Upper lobe of left lung (tissue), 6 donors: ENCODE measurements around the gene ZBTB24. TPM values are rescaled to one million over a fixed set of nuclear protein-coding genes. Genes with fewer than 3 reads are reported as not detected.

Experiments used
- ATAC-seq, 2 donors: fragments of 200-7000 bp; cut with Tn5 transposase; one replicate each; pipeline ENCODE4 v1.9.1; 2022; ENCODE audit warnings: mild to moderate bottlenecking in 2 of 2, moderate library complexity in 2 of 2; ENCODE audit not compliant: low FRiP score in 2 of 2
- DNase-seq, 2 donors: peaks; one replicate each; pipeline ENCODE4 v3.0.0-alpha.2; 2019 to 2020
- H3K27ac ChIP-seq, 4 donors: fragments of 200-600 bp; sonication (generic); one replicate each; pipeline ENCODE4 v1.5.1; 2016 to 2019
- H3K27me3 ChIP-seq, 4 donors: fragments of 200-600 bp; sonication (generic); one replicate each; pipeline ENCODE4 v1.5.1; 2017 to 2019
- H3K36me3 ChIP-seq, 4 donors: fragments of 200-600 bp; sonication (generic); one replicate each; pipeline ENCODE4 v1.5.1; 2016 to 2019
- H3K4me1 ChIP-seq, 4 donors: fragments of 200-600 bp; sonication (generic); one replicate each; pipeline ENCODE4 v1.5.1; 2018 to 2019
- H3K4me3 ChIP-seq, 4 donors: fragments of 200-600 bp; sonication (generic); one replicate each; pipeline ENCODE4 v1.5.1; 2017 to 2019; ENCODE audit warnings: mild to moderate bottlenecking in 2 of 4, moderate library complexity in 1 of 4
- H3K9me3 ChIP-seq, 4 donors: fragments of 200-600 bp; sonication (generic); one replicate each; pipeline ENCODE4 v1.5.1; 2018 to 2019
- CTCF ChIP-seq, 6 experiments: fragments of 450-650 bp in 4 of 6; fragments of 200-600 bp in 2 of 6; sonication (generic) in 2 of 6; IDR thresholded peaks; one replicate each; pipeline ENCODE4 v1.5.1; 2016 to 2019; ENCODE audit warnings: antibody characterized with exemption in 6 of 6
- EP300 ChIP-seq, 4 donors: sonication (generic); formaldehyde crosslinking; IDR thresholded peaks; one replicate each; pipeline ENCODE4 v1.5.1; 2017; ENCODE audit warnings: antibody characterized with exemption in 4 of 4, control low read depth in 2 of 4
- POLR2A ChIP-seq, 4 donors: fragments of 450-650 bp; IDR thresholded peaks; one replicate each; pipeline ENCODE4 v1.5.1; 2016 to 2017; ENCODE audit warnings: antibody characterized with exemption in 4 of 4, mild to moderate bottlenecking in 2 of 4
- POLR2AphosphoS5 ChIP-seq, 2 donors: sonication (generic); formaldehyde crosslinking; IDR thresholded peaks; one replicate each; pipeline ENCODE4 v1.5.1; 2017; ENCODE audit warnings: antibody characterized with exemption in 2 of 2
- WGBS, 2 donors: methylation state at CpG; one replicate each; pipeline ENCODE4 v1.1.5; 2017 to 2018; 5-methylcytosine and 5-hydroxymethylcytosine counted together
- total RNA-seq, 6 donors: library from RNA; depleted of rRNA in 4 of 6; stranded (reverse); fragments of >200 nt in 4 of 6; gene quantifications; one replicate each; pipeline versions ENCODE4 v1.1.0 to v1.2.1, GENCODE V29; 2016 to 2021
- donor health status: DM: no; HTN: no; CAD: no; lungs with moderate emphysema.
- donor health status: DM: no; HTN: yes; CAD: no; lungs with severe emphysema.

The ZBTB24 gene
- total RNA-seq, 6 donors from 2014 or later = 5.1 to 14.9 (median 9.7) TPM

GRCh38 chr6:109472132-109472995 lies 10.7 kb downstream of the ZBTB24 start:
- ATAC-seq (no peak), DNase-seq (no peak)
- TF ChIP-seq EP300 (IDR thresholded peaks at IDR 0.05) (no peak), POLR2A (IDR thresholded peaks at IDR 0.05) (no peak), POLR2AphosphoS5 (IDR thresholded peaks at IDR 0.05) (no peak)
- 94 to 95% methylated on average over 9 of the region's 9 CpGs for WGBS, 2 donors
- Histone ChIP-seq H3K36me3 (peaks cover 6 to 89% (median 71%) of the 10 kb centered on the region in 4 donors), H3K4me3 (no peak overlapping the region), H3K27me3 (no peaks in the 10 kb centered on the region), H3K27ac (no peak overlapping the region), H3K4me1 (peaks cover 0 to 13% (median 2%) of the 10 kb centered on the region in 4 donors), H3K9me3 (no peaks in the 10 kb centered on the region)

GRCh38 chr6:109471105-109471810 lies 11.8 kb downstream of the ZBTB24 start:
- Histone ChIP-seq H3K27ac (no peak overlapping the region), H3K9me3 (no peaks in the 10 kb centered on the region), H3K4me3 (no peak overlapping the region), H3K4me1 (peaks cover 0 to 10% (median 2%) of the 10 kb centered on the region in 4 donors), H3K27me3 (no peaks in the 10 kb centered on the region), H3K36me3 (peaks cover 6 to 96% (median 73%) of the 10 kb centered on the region in 4 donors)
- DNase-seq = no peak
- no peak for ATAC-seq
- TF ChIP-seq POLR2A (IDR thresholded peaks at IDR 0.05) (no peak), EP300 (IDR thresholded peaks at IDR 0.05) (no peak), POLR2AphosphoS5 (IDR thresholded peaks at IDR 0.05) (no peak)
- WGBS, 2 donors = 90 to 94% methylated on average over 5 of the region's 5 CpGs

GRCh38 chr6:109469591-109470189 lies 13.3 kb downstream of the ZBTB24 start:
- Histone ChIP-seq H3K36me3 (peaks cover 6 to 96% (median 69%) of the 10 kb centered on the region in 4 donors), H3K4me3 (no peak overlapping the region), H3K27ac (no peak overlapping the region), H3K4me1 (peaks cover 0 to 10% (median 4%) of the 10 kb centered on the region in 4 donors), H3K27me3 (no peaks in the 10 kb centered on the region), H3K9me3 (no peaks in the 10 kb centered on the region)
- TF ChIP-seq EP300 (IDR thresholded peaks at IDR 0.05) (no peak), CTCF (IDR thresholded peaks at IDR 0.05) (no peak), POLR2AphosphoS5 (IDR thresholded peaks at IDR 0.05) (no peak)
- 86 to 88% methylated on average over 5 of the region's 5 CpGs for WGBS, 2 donors
- no peak for ATAC-seq
- no peak for DNase-seq

- peaks cover 0 to 10% (median 4%) of the 10 kb centered on the region in 4 donors for H3K4me1 ChIP-seq
- no peak for TF ChIP-seq CTCF (IDR thresholded peaks at IDR 0.05)
- no peak for TF ChIP-seq EP300 (IDR thresholded peaks at IDR 0.05)
- TF ChIP-seq POLR2AphosphoS5 (IDR thresholded peaks at IDR 0.05) = no peak
- no peak for TF ChIP-seq POLR2A (IDR thresholded peaks at IDR 0.05)
- H3K9me3 ChIP-seq = no peaks in the 10 kb centered on the region
- peaks cover 0 to 89% (median 54%) of the 10 kb centered on the region in 4 donors for H3K36me3 ChIP-seq
- 89 to 95% methylated on average over 6 of the region's 6 CpGs for WGBS, 2 donors
- no peaks in the 10 kb centered on the region for H3K27me3 ChIP-seq
- H3K27ac ChIP-seq = no peak overlapping the region
- ATAC-seq = no peak
- H3K4me3 ChIP-seq = no peak overlapping the region
- DNase-seq = no peak
These were observed 15.3 kb downstream of the ZBTB24 start for GRCh38 chr6:109467696-109468095.

- H3K4me1 ChIP-seq = peaks cover 0 to 7% (median 4%) of the 10 kb centered on the region in 4 donors
- H3K36me3 ChIP-seq = peaks cover 0 to 88% (median 41%) of the 10 kb centered on the region in 4 donors
- H3K4me3 ChIP-seq = no peak overlapping the region
- H3K27ac ChIP-seq = peak overlapping the region in 3 of 4 donors; percentile 37 to 74 (median 72)
- no peak for TF ChIP-seq EP300 (IDR thresholded peaks at IDR 0.05)
- no peak for TF ChIP-seq CTCF (IDR thresholded peaks at IDR 0.05)
- TF ChIP-seq POLR2AphosphoS5 (IDR thresholded peaks at IDR 0.05) = no peak
- TF ChIP-seq POLR2A (IDR thresholded peaks at IDR 0.05) = no peak
- H3K9me3 ChIP-seq = no peaks in the 10 kb centered on the region
- H3K27me3 ChIP-seq = no peaks in the 10 kb centered on the region
- whole genome bisulfite sequencing, 2 donors = 72 to 83% methylated on average over 7 of the region's 7 CpGs
- DNase-seq (no peak), ATAC-seq (peak; percentile 23 to 39)
These were observed 16.7 kb downstream of the ZBTB24 start for GRCh38 chr6:109466212-109466923.
